ENCODE results near the gene SP7.
"Not testable (repeated sequence)": the region's sequence is repeated elsewhere in the genome, so short reads cannot be mapped to it uniquely, and the experiment has no call there.

GRCh38 chr12:53361638-53362037 lies 25.5 kb upstream of the SP7 start:
- TF ChIP-seq ZNF274 (IDR thresholded peaks at IDR 0.05; ENCODE audit: low read depth, low read length); YY1 (IDR thresholded peaks at IDR 0.05; ENCODE audit: insufficient read depth, insufficient read length): not testable (repeated sequence)

Data from NT2/D1 (cell line).